ENCODE measurements around the gene UMODL1.

UMODL1 gene

DNA sequence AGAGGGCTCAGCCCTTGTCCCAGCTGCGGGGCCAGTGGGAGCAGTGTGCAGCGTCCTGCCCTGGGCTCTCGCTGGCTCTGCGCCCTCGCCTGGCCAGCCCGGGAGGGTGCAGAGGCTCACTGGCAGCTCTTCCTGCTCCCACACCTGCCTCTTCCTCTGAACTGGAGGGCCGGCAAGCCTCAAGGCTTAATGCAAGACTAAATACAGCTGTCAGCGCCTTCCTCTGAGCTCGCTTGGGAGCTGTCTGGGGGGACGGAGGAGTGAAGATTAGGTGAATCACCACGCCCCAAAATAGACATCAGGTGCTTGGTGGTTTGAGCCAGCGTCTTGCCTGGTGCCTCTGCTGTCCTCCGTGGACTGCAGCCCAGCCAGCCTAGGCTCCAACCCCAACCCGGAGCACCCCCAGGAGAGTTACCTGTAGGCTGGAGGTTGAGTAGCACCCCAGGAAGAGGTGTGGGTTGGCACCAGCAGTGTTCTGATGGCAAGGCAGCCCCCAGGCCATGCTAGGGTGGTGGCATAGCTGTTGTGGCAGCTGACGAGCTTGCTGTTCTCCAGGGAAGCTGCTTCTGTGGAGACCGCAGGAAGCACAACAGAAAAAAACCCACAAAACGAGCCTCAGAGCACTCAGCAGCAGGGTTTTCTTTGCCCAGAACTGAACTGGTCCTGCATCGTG is 36.9 kb downstream of the UMODL1 start:
- peak; percentile 72 for DNase-seq (ENCODE audit: low read depth)

DNA sequence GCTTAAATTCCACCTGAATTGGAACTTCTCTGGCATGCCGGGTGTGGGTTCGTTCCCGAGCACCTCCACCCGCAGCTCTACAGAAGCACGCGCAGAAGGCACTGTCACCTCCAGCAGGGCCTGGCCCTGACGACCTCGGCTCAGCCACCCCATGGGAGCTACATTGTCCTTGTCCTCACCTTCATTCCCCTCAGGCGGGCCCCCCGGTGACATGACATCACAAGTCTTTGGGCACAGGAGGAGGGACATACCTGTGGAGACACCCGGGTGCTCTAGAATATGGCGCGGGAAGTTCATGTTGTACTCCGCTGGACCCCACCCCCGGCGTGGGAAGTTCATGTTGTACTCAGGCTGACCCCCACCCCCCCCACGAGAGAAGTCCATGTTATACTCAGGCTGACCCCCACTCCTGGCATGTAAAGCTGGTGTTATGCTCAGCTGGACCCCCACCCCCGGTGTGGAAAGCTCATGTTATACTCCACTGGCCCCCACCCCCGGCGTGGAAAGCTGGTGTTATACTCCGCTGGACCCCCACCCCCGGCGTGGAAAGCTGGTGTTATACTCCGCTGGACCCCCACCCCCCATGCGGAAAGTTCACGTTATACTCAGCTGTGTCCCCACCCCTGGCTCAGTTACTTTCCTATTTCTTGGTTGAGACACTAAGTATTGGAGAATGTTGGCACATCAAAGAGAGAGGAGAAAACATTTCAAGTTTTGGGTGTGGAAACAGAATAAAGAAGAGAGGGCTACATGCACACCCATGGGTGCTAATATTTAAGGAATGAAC is 37.6 kb downstream of the UMODL1 start:
- H3K4me3 ChIP-seq (ENCODE audit: low read depth, low read length) = no peak overlapping the region
- no peak for DNase-seq (ENCODE audit: low read depth)
- TF ChIP-seq MAX (IDR thresholded peaks at IDR 0.05; ENCODE audit: low read depth, low read length) (no peak), CTCF (IDR thresholded peaks at IDR 0.05; ENCODE audit: low read depth, low read length) (no peak), MYC (IDR thresholded peaks at IDR 0.05; ENCODE audit: low read depth, low read length) (no peak), POLR2A (IDR thresholded peaks at IDR 0.05; ENCODE audit: extremely low read depth, insufficient read length) (no peak)

More for the DNA sequence above, 36.9 kb downstream of the UMODL1 start:
- no peak overlapping the region for H3K4me3 ChIP-seq (ENCODE audit: low read depth, low read length)
- TF ChIP-seq CTCF (IDR thresholded peaks at IDR 0.05; ENCODE audit: low read depth, low read length) (peak; percentile 58), POLR2A (IDR thresholded peaks at IDR 0.05; ENCODE audit: extremely low read depth, insufficient read length) (no peak)

DNA sequence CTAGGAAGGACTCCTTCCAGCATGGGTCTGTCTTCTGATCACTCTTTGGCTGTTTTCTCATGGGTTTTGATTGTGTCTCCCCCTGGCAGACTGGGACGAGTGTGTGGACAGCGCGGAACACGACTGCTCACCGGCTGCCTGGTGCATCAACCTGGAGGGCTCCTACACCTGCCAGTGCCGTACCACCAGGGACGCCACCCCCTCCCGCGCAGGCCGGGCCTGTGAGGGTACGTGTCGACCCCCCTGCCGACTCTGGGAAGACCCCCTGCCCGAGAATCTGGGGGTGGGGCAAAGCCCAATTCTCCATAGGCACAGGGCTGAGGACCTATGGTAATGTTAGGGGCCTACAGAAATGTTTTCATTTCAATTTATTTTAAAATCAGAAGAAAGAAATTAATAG is 38.4 kb downstream of the UMODL1 start:
- no peak for TF ChIP-seq MAX (IDR thresholded peaks at IDR 0.05; ENCODE audit: low read depth, low read length)
- TF ChIP-seq MYC (IDR thresholded peaks at IDR 0.05; ENCODE audit: low read depth, low read length) = no peak
- TF ChIP-seq CTCF (IDR thresholded peaks at IDR 0.05; ENCODE audit: low read depth, low read length) = no peak
- no peak for TF ChIP-seq POLR2A (IDR thresholded peaks at IDR 0.05; ENCODE audit: extremely low read depth, insufficient read length)
- DNase-seq (ENCODE audit: low read depth) = no peak
- no peak overlapping the region for H3K4me3 ChIP-seq (ENCODE audit: low read depth, low read length)

DNA sequence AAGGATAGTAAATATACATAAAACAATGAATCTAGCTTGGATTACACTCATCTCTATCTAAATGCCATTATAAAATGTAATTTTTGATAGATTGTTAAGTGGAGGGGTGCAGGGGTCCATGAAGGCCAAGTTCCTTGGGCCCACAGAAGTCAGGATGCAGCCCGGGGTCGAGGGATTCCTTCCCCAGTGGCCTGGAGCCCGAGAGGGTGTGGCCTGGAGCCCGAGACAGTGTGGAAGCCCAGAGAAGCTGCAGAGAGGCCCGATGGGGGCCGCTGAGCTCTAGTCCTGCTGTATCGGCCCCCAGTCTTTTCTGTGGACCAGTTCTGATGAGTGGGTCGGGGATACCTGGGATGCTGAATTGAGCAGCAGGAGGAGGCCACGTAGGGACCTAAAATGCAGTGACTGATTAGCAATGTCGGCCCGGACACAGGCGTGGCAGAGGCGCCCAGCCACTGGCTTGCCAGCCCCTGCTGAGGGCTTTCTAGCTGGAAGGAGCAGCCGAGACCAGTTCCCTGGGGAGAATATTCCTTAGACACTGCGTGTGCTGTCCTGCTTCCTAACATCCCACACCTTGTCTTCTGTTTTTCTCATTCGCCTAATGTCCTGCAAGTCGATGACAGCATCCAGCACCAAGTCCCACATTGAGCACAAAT is 38.9 kb downstream of the UMODL1 start:
- TF ChIP-seq CTCF (IDR thresholded peaks at IDR 0.05; ENCODE audit: low read depth, low read length) (no peak), MYC (IDR thresholded peaks at IDR 0.05; ENCODE audit: low read depth, low read length) (no peak), MAX (IDR thresholded peaks at IDR 0.05; ENCODE audit: low read depth, low read length) (no peak), POLR2A (IDR thresholded peaks at IDR 0.05; ENCODE audit: extremely low read depth, insufficient read length) (no peak)
- DNase-seq (ENCODE audit: low read depth) = no peak
- H3K4me3 ChIP-seq (ENCODE audit: low read depth, low read length) = no peak overlapping the region

DNA sequence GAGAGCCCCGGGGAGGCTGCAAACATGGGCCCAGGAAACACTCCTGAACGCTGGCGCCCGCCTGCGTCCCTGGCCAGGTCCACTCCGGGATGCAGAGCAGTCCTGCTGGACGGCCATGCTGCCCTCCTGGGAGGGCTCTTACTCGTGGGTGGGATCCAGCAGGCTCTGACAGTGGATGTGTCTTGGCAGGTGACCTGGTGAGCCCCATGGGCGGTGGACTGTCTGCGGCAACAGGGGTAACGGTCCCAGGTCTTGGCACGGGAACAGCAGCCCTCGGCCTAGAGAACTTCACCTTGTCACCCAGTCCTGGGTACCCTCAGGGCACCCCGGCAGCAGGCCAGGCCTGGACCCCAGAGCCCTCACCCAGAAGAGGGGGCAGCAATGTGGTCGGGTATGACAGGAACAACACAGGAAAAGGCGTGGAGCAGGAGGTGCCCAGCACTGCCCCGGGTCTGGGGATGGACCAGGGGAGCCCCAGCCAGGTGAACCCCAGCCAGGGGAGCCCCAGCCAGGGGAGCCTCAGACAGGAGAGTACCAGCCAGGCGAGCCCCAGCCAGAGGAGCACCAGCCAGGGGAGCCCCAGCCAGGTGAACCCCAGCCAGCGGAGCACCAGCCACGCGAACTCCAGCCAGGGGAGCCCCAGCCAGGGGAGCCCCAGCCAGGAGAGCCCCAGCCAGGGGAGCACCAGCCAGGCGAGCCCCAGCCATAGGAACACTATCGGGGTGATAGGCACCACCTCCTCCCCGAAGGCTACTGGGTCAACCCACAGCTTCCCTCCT is 39.8 kb downstream of the UMODL1 start:
- H3K4me3 ChIP-seq (ENCODE audit: low read depth, low read length) = no peak overlapping the region
- TF ChIP-seq MAX (IDR thresholded peaks at IDR 0.05; ENCODE audit: low read depth, low read length) (no peak), POLR2A (IDR thresholded peaks at IDR 0.05; ENCODE audit: extremely low read depth, insufficient read length) (no peak), CTCF (IDR thresholded peaks at IDR 0.05; ENCODE audit: low read depth, low read length) (no peak), MYC (IDR thresholded peaks at IDR 0.05; ENCODE audit: low read depth, low read length) (no peak)
- DNase-seq (ENCODE audit: low read depth) = no peak

Data from NB4 (cell line).